ENCODE results near the gene VWA1. TPM values are rescaled to one million over a fixed set of nuclear protein-coding genes. Genes with fewer than 3 reads are reported as not detected.

Gene VWA1
- polyA plus RNA-seq (ENCODE audit: insufficient read depth in 1 of 5, insufficient read length in 5 of 5, low replicate concordance in 1 of 5), result 100 to 1,000 TPM in 1 of 5 donors, 10 to 100 TPM in 4; 39.8 to 147 (median 63.9) TPM
- long read RNA-seq, donor 1, full-length matches to known transcripts, result 72 of 91 reads
- long read RNA-seq, donor 1, partial matches to known transcripts, result 19 of 91 reads
- long read RNA-seq, donor 1, other reads (novel, unspliced or antisense), result 0 of 91 reads
- long read RNA-seq, donor 2, full-length matches to known transcripts, result 31 of 31 reads
- long read RNA-seq, donor 2, partial matches to known transcripts, result 0 of 31 reads
- long read RNA-seq, donor 2, other reads (novel, unspliced or antisense), result 0 of 31 reads
- long read RNA-seq, donor 3, full-length matches to known transcripts, result 45 of 61 reads
- long read RNA-seq, donor 3, partial matches to known transcripts, result 16 of 61 reads
- long read RNA-seq, donor 3, other reads (novel, unspliced or antisense), result 0 of 61 reads
- long read RNA-seq, donor 4, full-length matches to known transcripts, result 32 of 32 reads
- long read RNA-seq, donor 4, partial matches to known transcripts, result 0 of 32 reads
- long read RNA-seq, donor 4, other reads (novel, unspliced or antisense), result 0 of 32 reads
- long read RNA-seq, donor 5, full-length matches to known transcripts, result 28 of 68 reads
- long read RNA-seq, donor 5, partial matches to known transcripts, result 40 of 68 reads
- long read RNA-seq, donor 5, other reads (novel, unspliced or antisense), result 0 of 68 reads
- long read RNA-seq, donor 6, full-length matches to known transcripts, result 75 of 89 reads
- long read RNA-seq, donor 6, partial matches to known transcripts, result 14 of 89 reads
- long read RNA-seq, donor 6, other reads (novel, unspliced or antisense), result 0 of 89 reads
- long read RNA-seq, donor 7, full-length matches to known transcripts, result 77 of 83 reads
- long read RNA-seq, donor 7, partial matches to known transcripts, result 6 of 83 reads
- long read RNA-seq, donor 7, other reads (novel, unspliced or antisense), result 0 of 83 reads
- long read RNA-seq, donor 8, full-length matches to known transcripts, result 15 of 15 reads
- long read RNA-seq, donor 8, partial matches to known transcripts, result 0 of 15 reads
- long read RNA-seq, donor 8, other reads (novel, unspliced or antisense), result 0 of 15 reads

- peak; percentile 77 for DNase-seq
Measured at GRCh38 chr1:1435106-1435903, at the start of gene VWA1. Gene VWA1, plus strand, starts transcription at chr1:1435690. Its CDS starts 59 bp downstream, at chr1:1435749.

GRCh38 chr1:1385931-1386330 is 49.6 kb upstream of the VWA1 start:
- DNase-seq, result no peak

DNA sequence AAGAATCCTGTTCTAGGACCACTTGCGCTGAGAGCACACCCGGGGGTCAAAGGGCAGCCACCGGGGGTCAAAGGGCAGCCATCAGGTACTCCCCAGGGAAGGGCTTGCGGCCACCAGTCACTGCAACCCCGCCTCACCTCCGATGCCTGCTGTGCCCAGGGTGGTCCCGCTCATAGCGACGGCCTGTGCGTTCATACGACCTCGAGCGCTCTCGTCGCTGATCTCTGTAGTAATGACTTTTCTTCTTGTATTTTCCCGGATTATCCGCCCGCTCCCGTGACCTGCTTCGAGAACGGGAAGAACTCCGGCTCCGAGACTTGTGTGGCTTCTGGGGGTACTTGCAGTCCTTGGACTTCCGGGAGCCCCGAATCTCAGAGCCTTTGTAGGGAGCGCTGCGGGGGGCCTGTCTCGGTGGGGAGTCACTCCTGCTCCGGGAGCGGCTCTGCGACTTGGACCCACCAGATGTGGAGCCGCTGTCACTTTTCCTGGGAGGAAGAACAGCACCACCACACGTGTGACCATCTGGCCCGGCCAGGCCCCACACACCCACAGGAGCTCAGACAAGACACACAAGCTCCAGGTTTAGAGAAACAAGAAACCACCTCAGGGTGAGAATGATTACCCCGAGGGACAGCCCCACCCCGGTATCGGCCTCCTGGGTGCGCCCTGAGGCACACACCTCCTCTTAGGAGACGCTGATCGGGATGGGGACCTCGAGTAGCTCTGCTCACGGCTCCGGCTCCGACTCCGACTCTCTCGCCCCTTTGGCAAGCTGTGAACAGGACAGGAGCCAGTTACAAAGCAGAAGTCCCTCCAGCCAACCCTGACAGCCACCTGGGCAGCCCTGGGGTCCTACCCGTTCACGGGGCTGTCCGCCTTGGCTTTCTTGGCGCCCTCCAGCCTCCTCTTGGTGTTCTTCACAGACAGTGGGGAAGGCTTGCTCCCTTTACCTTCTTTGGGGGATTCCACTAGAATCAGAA is 48.1 kb upstream of the VWA1 start:
- no peak for DNase-seq

- DNase-seq, result no peak
Measured at GRCh38 chr1:1388078-1388472, 47.4 kb upstream of the VWA1 start.

- DNase-seq, result no peak
Measured at GRCh38 chr1:1390675-1391074, 44.8 kb upstream of the VWA1 start.

- no peak for DNase-seq
Measured at GRCh38 chr1:1391225-1391624, 44.3 kb upstream of the VWA1 start.

- no peak for DNase-seq
Measured at GRCh38 chr1:1393014-1393413, 42.5 kb upstream of the VWA1 start.

DNA sequence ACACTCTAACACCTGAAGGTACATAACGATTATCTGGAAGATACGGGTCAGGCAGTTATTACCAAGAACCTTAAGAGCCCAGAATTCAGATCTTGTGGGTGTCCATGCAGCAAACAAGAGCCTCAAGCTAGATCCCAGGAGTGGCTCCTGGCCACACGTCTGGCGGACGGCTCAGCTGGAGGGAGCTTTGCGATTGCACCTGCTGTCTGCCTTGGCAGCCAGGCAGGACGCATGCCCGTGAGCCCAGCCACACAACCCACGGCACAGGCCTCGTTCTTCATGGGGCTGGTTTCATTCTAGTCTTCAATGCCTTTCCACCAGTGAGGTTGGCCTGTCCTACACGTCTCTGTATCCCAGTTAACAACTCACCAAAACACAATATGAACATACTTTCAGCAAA is 42.1 kb upstream of the VWA1 start:
- no peak for DNase-seq

GRCh38 chr1:1394116-1394515 is 41.4 kb upstream of the VWA1 start:
- no peak for DNase-seq

- no peak for DNase-seq
Measured at GRCh38 chr1:1395166-1395565, 40.3 kb upstream of the VWA1 start.

GRCh38 chr1:1397839-1398523 is 37.5 kb upstream of the VWA1 start:
- no peak for DNase-seq

- DNase-seq, result no peak
Measured at GRCh38 chr1:1398677-1399186, 36.8 kb upstream of the VWA1 start.

GRCh38 chr1:1399187-1399871 is 36.2 kb upstream of the VWA1 start, which contains the start of gene CCNL2:
Gene CCNL2, minus strand, starts transcription at chr1:1399335. Its CDS starts 29 bp downstream, at chr1:1399306.
- peak; percentile 99 to 100 for DNase-seq

DNA sequence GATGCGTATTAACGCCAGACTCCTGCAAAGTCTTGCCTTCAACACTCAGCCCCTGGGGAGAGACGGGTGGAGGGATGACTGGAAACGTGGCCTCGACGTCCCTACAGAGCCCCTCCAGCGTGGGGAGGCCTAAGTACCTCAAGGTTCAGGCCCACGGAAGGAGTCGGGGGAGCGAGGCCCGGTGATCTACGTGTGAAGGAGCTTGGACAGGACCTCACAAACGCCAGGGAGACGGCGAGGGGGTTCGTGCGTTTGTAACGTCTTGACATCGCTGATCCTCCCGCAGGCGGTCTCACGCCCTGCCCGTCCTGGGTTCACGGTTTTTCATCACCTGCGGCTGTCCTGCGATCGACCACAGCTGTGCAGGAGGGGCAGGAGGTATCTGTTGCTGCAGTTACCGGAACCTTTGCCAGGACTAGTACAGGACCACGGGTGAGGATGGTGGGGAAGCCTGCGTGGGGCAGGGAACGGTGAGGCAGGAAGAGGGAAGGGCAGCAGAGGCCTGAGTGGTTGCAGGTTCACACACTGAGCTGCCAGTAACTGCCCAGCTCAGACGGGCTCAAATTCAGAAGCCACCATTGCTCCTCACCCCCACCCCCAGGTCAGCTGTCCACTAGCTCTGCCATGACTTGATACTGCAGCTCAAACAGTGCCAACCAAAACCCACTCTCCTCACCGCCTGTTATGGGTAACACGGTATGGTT is 35.5 kb upstream of the VWA1 start:
- no peak for DNase-seq

DNA sequence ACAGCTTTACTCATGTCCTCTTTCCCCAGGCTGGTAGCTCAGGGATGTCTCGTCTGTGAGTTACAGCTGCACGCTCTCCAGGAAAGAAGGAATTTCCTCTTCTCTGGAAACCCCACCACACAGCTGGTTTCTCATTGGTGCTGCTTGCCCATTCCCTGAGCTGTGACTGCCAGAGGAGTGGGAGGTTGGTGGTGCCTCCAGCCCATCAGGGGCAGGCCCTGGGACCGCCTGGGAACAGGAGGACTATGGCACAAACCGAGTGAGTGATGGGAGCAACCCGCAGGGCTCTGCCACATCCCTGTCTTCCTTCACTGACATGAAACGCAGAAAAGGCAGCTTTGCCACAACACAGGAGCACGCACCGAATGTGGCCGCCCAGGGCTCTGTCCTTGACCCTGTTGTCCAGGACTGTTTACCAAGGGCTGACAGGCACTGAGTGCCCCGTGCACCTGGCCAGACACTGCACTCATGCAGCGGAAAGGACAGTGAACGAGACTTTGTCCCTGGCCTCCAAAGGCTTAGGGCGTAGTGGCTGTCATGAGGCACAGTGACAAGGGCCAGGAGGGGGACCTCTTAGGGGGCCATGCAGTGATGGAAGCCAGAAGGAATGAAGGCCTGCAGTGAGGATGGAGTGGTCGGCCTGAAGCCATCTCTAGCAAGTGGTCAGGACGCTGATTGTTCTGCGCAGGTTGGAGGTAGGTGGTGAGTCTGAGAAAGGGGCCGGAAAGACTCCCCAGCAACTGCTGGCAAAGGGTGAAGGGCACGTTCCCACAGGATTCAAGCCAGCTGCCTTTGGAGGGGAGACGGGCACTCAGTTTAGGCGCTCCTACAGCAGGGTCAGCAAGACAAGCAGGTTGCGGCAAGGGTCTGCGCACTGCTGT is 34.7 kb upstream of the VWA1 start:
- DNase-seq, result no peak

DNA sequence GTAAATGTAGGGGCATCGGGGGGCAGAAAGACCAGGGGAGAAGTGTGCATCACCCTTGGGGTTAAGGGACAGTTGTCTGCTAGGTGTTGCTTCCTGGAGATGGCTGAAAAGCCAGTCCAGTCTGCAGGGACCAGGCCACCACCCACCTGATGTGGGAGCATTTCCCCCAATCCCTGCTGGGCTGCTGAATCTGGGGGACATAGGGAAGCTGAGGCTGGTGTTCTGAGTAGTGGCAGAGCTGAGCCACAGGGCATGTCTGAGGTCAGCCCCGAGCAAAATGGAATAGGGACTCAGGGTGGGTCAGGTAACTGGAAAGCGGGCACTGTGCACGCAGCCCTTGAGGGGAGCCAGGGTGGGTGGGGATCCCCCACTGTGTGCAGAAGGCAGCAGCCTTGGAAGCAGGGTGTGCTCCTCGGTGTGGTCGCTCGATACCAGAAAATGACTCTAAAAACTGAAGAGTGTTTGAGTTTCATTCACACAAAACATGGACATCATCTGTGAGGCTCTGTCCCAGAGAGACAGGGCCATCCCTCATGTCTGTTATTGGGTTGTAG is 34.0 kb upstream of the VWA1 start:
- no peak for DNase-seq
